GM19025 (cell line): ENCODE measurements around the gene BAIAP2.

Experiments used
- ATAC-seq: cut with Tn5 transposase; IDR thresholded peaks from one replicate; pipeline ENCODE4 v1.9.1; 2021; ENCODE audit warnings: mild to moderate bottlenecking, low read depth, moderate library complexity; ENCODE audit not compliant: unreplicated experiment

Gene BAIAP2

DNA sequence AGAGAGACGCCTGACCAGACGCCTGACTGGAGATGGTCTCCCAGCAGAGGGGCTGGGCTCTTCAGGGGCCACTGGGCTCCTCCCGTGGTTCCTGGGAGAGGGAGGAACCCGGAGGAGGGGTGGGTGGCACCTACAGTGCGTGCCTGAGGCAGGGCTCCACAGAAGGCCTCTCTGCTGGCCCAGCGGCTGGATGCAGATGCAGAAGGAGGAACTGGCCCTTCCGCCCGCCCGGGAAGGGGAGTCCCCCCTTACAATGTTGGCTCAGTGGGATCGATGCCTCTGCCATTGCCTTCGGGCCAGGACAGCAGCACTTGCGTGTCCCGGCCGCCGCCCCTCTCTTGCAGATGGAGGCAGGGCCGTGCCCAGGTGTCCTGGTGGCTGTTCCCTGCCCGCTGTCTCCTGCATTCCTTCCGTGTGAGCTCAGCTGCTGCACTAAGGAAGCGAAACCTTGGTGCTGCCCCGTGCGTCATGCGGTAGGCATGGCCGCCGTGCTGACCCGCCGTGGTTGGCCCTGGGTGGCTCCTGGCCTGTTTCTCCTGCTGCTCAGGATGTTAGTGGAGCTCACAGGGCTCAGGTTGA, 15.1 kb downstream of the BAIAP2 start:
- peak; percentile 49 for ATAC-seq

DNA sequence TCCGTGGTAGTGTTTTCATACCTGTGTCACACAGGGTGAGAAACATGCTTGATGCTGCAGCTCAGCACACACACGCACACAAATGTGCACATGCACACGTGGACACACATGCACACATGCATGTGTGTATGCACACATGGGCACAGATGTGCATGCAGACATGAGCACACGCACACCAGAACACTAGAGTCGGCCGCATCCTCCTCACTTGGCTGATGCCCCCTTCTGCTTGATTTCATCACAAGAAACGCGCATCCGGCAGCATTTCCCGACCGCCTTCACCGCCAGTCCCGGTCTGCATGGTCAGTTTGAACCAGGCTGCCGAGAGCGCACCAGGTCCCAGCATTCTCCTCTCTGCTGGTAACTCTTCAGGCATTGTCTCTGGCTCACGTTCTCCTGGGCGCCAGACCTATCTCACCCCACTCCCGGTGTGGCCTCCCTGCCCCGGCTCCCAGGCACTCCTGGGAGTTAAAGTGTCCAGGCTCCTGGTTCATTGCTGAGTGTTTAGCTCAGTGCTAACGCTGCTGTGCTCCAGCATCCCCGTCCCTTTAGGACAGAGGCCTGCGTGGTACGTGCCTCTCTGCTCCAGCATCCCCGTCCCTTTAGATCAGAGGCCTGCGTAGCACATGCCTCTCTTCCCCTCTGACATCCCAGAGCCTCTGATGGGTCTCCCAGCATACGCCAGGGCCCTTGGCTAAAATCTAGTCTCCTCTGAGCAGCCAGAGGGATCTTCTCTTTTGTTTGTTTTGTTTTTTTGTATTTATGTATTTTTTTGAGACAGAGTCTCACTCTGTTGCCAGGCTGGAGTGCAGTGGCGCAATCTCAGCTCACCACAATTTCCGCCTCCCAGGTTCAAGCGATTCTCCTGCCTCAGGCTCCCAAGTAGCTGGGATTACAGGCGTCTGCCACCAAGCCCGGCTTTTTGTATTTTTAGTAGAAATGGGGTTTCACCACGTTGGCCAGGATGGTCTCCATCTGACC, 16.0 kb downstream of the BAIAP2 start:
- no peak for ATAC-seq

DNA sequence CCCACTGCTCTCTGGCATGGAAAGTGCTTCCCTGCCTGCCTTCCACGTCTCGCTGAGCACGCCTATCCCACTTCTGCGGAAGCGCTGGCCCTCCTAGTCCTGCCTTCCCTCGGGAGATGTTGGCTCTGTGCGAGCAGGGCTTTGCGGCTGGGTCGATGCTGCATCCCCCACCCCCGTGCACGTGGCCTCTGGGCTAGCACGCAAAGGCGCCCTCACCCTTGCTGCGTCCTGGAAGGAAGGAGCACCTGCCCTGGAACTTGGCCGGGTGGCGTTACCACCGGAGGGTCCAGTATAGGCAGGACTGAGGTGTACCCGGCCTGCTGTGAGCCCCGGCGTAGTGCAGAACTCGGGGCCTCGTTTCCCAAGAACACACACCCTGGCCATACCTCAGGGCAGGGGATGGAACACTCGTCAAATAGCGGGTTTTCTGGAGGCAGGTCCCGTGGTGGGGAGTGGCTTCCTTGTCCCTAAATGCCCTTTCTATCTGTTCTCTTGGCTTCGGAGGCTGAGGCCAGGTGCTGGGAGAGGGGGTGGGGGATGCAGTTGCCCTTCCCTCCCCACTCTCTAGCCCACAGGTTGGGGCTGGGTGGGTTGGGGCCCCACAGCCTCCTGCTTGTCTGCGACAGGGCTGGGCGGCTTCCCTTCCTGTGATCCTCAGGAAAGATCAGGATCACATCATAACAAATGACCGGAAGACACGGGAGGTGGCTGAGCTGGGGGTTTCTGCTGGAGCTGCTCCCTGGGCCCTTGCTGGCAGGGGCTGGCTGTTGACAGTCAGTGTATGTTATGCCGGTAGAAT, 17.4 kb downstream of the BAIAP2 start:
- no peak for ATAC-seq

DNA sequence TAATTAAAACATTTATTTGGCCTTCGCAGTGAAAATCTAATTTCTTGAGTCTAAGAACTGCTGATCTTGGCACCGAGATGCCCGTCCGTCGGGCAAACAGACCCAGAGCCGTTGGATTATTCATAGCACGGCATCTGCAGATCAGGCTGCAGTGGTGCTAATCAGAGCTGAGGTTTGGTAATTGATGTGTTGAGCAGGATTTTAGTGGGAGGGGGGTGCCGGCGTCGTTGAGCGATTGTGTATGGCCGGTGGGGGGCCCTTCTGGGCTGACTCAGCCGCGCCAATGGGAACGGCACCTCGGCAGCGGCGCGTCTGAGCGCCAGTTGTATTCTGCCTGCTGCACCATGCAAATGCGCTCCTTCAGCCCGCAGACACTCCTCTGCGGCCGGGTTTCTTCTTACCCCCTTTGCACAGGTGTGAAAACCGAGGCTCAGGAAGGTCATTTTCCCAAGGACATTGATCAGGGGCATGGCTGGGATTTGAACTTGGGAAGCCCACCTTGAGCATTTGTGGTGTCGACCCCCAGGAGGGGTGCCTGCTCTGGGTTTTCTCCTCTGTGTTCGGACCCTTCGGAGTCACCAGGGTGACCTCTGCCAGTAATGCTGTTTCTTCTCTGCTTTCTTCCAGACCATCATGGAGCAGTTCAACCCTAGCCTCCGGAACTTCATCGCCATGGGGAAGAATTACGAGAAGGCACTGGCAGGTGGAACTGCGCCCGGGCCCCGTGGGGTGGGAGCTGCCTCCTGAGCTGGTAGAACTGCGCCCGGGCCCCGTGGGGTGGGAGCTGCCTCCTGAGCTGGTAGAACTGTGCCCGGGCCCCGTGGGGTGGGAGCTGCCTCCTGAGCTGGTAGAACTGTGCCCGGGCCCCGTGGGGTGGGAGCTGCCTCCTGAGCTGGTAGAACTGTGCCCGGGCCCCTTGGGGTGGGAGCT, 18.4 kb downstream of the BAIAP2 start:
- no peak for ATAC-seq

DNA sequence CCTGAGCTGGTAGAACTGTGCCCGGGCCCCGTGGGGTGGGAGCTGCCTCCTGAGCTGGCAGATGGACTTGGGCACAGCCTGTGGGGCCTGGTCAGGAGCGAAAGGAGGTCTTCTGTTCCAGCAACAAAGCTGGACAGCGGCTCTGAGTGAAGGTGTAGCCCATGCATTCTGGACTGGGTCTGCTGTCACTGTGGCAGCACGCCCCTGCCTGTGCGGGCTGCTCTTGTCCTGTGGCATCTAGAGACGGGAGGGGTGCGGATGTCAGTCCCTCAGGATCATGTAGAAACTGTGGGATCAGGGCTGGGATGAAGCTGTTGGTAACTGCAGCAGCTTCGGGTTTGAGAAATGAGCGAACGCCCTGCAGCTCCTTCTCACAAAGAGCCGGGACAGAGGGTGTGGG, 19.4 kb downstream of the BAIAP2 start:
- ATAC-seq: no peak

DNA sequence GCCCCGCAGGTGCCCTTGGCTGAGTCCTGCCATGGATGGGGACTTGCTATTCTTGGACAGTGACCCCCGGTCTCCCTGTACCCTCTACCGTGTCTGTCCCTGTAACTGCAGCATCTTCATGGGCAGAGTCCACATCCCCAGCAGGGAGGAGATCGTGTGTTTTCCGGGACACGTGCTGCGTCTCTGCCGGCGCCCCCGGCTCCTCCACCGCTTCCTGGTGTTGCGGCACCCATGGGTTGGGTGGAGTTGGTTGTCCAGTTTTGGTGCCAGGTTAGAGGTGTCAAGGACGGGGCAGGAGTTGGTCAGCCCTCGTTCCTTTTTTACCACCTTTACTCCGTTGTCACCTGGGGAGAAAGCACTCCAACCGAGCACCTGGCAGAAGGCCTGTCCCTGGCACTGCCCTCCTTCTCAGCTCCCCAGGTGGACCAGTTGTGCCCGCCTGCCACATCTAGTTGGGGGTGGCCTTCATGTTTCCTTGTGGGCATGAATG, 20.0 kb downstream of the BAIAP2 start:
- ATAC-seq: no peak

DNA sequence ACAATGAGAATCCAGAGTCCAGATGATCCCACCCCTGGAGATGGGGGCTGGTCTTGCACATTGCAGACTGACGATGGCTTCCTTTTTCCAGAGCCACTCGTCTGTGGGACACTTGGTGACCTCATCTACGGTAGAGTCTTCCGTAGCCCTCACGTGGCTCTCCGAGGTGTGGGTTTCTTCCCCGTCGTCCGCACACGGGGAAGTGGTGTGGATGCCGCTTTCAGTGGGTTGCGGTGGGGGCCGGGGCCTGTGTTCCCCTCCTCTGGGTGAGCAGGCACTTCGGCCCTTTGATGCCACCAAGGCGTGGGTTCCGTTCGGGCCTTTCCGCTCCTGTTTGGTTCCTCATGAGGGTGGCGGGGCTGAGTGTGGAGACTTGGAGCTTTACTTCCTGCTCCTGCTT, 21.4 kb downstream of the BAIAP2 start:
- ATAC-seq: no peak

DNA sequence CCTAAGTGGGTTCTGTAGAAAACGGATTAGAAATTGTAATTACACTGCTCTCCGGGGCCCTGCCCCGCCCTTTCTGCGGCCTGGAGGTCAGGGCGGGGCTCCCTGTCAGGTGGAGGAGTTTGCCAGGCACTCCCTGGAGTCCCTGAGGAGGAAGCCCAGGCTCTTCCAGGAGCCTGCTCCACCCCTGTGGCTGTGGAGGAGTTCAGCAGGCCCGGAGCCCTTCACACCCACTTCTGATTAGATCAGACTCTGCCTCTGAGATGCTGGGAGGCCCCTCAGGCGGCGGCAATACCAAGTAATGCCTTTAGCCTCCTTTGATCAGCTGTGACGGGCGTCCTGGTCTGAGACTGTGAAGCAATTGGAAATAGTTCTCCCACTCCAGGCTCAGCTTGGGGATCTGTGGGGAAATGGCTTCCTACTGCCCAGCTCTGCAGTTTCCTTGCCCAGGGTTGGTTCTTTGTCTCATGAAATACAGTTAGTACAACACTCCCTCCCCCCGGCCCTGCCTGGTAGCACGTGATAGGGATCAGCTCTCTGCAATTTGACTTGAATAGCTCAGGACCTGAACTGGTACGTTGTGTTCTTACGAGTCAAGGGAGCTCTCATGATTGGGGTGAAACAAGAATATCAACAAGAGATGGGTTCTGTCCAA, 22.3 kb downstream of the BAIAP2 start:
- no peak for ATAC-seq

DNA sequence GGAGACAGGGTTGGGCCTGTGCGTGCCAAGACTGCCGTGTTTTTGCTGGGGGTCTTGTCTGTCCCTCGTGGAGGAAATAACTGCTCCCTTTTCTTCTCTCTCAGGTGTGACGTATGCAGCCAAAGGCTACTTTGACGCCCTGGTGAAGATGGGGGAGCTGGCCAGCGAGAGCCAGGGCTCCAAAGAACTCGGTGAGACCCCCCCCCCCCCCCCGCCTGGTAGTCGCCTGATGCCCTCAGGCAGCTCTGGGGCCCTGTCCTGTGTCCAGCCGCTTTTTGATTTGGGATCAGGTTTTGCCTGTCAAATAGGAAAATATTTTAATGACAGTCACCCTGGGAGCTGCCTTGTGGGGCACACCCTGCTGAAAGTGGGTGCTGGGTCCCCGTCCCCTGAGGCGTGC, 22.8 kb downstream of the BAIAP2 start:
- no peak for ATAC-seq

DNA sequence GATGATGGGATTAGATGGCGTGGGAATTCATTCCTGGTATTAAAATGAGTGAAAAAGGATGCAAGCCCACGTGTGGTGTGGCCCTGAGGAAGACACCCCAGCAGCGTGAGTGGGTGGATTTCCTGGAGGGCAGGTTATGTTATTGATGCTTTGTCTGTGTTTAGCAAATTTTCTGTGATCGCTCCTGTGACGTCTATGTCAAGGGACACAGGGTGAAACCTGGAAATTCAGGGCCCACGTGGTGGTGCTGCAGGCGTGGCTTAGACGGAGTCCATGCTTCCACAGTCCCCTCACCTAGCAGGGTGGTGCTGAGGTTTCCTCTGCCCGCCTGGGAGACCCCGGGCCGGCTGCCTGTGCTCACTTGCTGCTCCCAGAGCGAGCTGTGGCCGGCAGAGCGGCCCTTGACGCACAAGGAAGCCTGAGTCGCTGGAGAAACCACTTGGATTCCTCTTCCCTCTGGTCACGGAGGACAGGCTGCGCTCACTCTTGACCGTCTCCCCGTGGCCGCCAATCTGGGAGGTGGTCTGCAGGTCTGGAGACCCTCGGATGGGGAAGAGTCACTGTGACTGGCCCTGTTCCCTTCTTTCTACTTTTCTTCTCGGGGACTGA, 23.4 kb downstream of the BAIAP2 start:
- ATAC-seq: no peak

DNA sequence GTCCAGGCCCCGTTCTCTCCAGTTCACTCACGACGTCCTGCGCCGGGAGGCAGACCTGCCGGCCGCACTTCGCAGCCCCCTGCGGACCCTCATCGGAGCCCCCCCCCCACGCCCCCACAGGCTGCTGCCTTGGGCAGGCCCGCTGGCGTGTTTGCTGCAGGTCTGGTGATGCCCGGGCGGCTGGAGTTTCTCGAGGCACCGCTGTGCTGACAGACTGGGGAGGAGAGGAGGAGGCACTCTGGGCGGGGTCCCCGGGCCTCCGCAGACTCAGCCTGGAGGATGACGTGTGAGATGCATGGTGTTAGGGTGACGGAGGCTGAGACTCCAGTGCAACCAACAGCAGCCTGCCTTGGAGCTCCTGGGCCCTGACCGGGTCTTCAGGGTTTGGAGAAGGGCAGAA, 24.1 kb downstream of the BAIAP2 start:
- ATAC-seq: no peak

DNA sequence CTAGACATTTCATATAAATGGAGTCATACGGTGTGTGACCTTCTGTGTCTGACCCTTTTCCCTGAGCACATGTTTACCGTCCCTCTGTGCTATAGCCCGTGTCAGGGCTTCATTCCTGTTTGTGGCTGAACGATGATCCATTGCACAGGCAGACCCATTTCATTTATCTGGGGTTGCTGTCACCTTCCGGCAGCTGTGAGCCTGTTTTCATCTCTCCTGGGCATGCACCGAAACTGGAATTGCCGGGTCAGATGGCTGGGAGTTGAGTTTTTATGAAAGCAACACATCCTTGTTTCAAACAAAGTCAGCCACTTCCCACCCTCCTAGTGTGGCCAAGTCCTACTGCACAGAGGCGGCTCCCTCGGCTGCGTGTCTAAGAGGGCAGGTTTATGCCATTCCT, 25.5 kb downstream of the BAIAP2 start:
- no peak for ATAC-seq

DNA sequence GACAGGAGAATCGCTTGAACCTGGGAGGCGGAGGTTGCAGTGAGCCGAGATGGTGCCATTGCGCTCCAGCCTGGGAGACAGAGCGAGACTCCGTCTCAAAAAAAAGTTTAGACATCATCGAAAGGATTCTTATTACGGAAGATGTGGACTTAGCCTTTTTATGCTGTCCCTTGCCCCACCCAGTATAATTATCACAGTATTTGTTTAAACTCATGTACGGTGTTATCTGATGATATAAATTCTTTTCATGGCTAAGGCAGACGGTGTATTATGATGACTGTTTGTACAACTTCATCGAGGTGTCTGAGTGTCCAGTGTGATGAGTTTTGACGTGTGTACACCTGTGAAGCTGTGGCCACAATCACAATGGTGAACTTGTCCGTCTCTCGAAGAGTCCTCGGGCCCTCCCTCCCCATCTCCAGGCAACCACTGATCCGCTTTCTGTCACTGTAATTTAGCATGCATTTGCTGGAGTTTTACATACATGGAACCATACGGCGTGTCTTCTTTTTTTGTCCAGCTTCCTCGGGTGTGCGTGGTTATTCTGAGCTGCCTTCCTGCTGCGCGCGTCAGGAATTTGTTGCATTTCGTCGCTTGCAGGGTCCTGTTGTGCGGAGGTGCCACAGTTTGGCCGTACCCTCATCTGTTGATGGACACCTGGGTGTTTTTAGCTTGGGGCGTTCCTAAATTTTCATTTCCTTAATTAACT, 26.2 kb downstream of the BAIAP2 start:
- no peak for ATAC-seq

DNA sequence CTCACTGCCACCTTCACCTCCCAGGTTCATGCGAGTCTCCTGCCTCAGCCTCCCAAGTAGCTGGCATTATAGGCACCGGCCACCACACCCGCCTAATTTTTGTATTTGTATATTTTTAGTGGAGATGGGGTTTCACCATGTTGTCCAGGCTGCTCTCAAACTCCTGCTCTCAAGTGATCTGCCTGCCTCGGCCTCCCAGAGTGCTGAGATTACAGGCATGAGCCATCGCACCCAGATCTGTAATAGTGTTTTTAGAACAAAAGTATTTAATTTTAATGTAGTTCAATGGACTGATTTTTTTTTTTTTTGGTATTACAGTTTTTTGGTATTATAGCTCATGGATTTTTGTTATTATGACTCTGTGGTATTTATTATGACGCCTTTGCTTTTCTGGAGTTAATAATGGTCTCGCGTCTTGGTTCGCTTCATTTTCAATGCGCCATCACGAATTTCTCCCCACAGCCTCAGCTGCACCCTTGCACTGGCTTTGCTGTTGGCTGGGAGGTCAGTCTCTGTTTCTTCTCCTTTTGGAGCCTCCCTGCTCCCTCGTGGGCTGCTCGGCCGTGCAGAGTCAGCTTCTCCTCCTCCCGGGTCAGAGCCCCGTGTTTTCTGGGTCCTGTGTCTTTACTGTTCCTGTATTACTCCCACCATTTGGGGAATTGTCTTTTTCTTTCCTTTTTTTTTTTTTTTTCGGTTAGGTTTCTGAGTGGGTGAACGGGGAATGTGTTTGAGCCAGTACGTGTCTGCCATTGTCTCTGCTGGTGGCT, 27.2 kb downstream of the BAIAP2 start:
- no peak for ATAC-seq

DNA sequence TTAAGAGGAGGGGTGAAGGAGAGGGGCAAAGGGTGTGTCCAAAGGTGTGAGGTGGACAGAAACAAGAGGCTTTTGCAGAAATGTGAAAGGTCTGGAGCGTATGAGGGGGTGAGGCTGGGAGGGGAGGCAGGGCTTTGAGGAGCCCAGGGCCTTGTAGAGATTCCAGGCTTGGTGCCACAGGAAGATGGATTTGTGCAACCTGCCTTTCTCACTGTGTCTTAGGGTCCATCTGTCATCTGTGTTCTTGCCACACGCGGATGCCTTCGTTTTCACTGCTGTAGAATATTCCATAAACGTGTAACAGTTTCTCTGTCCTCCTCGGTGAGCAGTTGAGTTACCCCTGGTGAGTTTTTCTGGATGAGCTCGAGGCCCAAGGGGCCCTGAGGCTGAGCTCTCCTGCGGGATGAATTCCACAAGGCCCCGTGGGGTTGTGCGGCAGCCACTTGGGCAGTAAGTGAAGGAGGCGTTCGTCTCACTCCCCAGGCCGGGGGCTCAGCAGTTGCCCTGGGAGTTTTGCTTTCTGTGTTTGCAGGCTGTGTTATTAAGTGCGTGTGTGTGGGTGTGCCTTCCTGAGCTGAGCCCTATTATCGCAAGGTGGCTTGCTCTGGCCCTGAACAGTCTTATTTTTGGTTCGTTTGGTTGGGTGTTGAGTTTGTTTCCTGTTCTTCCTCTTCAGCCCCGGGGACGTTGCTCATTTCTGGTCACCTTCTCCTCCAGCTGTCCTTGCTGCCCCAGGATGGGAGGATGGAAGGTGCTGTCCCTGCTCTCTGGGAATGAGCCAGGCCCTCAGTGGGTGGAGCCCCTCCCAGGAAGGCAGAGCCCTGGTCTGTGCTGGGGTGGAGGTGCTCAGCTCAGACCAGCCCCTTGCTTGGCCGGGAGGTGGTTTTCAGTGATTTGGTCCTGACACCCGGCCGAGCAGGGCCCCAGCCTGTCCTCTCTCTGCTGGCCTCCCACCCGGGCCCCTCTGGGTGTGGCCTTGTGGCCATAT, 28.4 kb downstream of the BAIAP2 start:
- no peak for ATAC-seq

DNA sequence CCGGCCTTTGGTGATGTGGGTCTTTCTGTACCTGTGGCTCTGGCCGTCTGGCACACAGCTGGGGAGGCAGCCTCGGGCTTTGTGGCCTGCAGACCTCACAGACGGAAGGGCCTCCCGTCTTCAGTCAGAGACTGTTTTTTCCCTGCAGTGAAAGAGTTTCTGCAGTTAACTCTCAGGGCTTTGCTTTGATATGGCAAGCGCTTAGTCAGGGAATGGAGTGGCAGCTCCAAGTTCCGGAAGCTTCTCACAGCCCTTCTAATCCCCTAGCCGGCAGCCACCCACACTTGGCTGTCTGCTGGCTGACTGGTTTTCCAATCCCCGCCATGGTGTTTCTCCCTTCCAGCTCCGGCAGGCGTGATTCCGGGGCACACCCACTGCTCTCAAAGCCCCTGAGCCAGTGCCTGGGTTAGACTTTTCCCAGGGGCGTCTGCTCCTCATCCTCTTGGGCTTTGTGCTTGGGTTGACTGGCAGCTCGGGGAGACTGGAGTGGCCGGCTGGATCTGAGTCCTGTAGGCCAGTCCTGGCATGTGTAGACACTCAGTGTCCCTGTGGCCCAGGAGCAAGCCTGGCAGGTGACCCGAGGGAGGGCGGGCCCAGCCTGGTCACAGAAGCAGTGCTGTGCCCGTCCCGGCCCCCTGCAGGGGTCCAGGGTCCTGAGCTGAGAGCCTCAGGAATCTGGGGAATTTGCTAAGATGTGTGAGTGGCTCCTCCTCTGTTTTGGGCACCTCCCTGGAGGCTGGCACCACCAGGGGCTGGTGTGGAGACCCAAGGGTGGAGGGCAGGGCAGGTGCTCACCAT, 29.9 kb downstream of the BAIAP2 start:
- ATAC-seq: no peak
